Astrocyte (in vitro differentiated cells and primary cell): ENCODE data around the gene CCL11. TPM values are rescaled to one million over a fixed set of nuclear protein-coding genes. Genes with fewer than 3 reads are reported as not detected.

ENCODE experiments used
- DNase-seq: peaks from one replicate; pipeline ENCODE4 v3.0.0-alpha.2; 2010; ENCODE audit warnings: low read depth
- FAIRE-seq: peaks from 2 replicates; lab custom pipeline; 2011; peaks lifted over from hg19 to GRCh38; lab: Jason Lieb, UNC
- H2AFZ ChIP-seq: 2 replicates; pipeline ENCODE4 v1.6.0; 2012; ENCODE audit warnings: low read depth, low read length, inconsistent platforms
- H3K27ac ChIP-seq: 2 replicates; pipeline ENCODE4 v1.5.1; 2011; ENCODE audit warnings: low read depth, low read length, inconsistent platforms
- H3K27me3 ChIP-seq: 2 replicates; pipeline ENCODE4 v1.6.0; 2011; ENCODE audit warnings: low read length, inconsistent platforms; ENCODE audit not compliant: insufficient read depth
- H3K36me3 ChIP-seq: 2 replicates; pipeline ENCODE4 v1.5.1; 2011; ENCODE audit warnings: low read length, inconsistent platforms; ENCODE audit not compliant: insufficient read depth
- H3K4me1 ChIP-seq: 2 replicates; pipeline ENCODE4 v1.5.1; 2011; ENCODE audit warnings: low read length, inconsistent platforms; ENCODE audit not compliant: insufficient read depth
- H3K4me2 ChIP-seq: 2 replicates; pipeline ENCODE4 v1.6.0; 2012; ENCODE audit warnings: low read length, inconsistent platforms
- H3K4me3 ChIP-seq: 2 replicates; pipeline ENCODE4 v1.5.1; 2011; ENCODE audit warnings: low read depth, mild to moderate bottlenecking, low read length, inconsistent platforms; ENCODE audit not compliant: insufficient read depth
- H3K79me2 ChIP-seq: 2 replicates; pipeline ENCODE4 v1.6.0; 2012; ENCODE audit warnings: mild to moderate bottlenecking, low read length, inconsistent platforms; ENCODE audit not compliant: insufficient read depth
- H3K9ac ChIP-seq: 2 replicates; pipeline ENCODE4 v1.6.0; 2012; ENCODE audit warnings: mild to moderate bottlenecking, low read length, inconsistent platforms
- H3K9me3 ChIP-seq: 2 replicates; pipeline ENCODE4 v1.5.1; 2012; ENCODE audit warnings: low read depth, mild to moderate bottlenecking, low read length, inconsistent platforms; ENCODE audit not compliant: insufficient read depth
- H4K20me1 ChIP-seq: 2 replicates; pipeline ENCODE4 v1.6.0; 2012; ENCODE audit warnings: low read length, inconsistent platforms; ENCODE audit not compliant: insufficient read depth
- H3K27ac Mint-ChIP-seq: one replicate; pipeline ENCODE4 v1.8.0; 2021; ENCODE audit warnings: mild to moderate bottlenecking, mixed read lengths; ENCODE audit not compliant: unreplicated experiment
- H3K27me3 Mint-ChIP-seq: one replicate; pipeline ENCODE4 v1.8.0; 2021; ENCODE audit warnings: low read depth, mixed read lengths; ENCODE audit not compliant: unreplicated experiment
- H3K36me3 Mint-ChIP-seq: one replicate; pipeline ENCODE4 v1.8.0; 2021; ENCODE audit warnings: low read depth, mixed read lengths; ENCODE audit not compliant: unreplicated experiment
- H3K4me1 Mint-ChIP-seq: one replicate; pipeline ENCODE4 v1.8.0; 2021; ENCODE audit warnings: low read depth, mixed read lengths; ENCODE audit not compliant: unreplicated experiment
- H3K4me3 Mint-ChIP-seq: one replicate; pipeline ENCODE4 v1.8.0; 2021; ENCODE audit warnings: mild to moderate bottlenecking, moderate library complexity, mixed read lengths; ENCODE audit not compliant: unreplicated experiment
- H3K9me3 Mint-ChIP-seq: one replicate; pipeline ENCODE4 v1.8.0; 2021; ENCODE audit warnings: mild to moderate bottlenecking, mixed read lengths; ENCODE audit not compliant: unreplicated experiment
- CTCF ChIP-seq: IDR thresholded peaks from 2 replicates; pipeline ENCODE4 v1.5.1; 2011; ENCODE audit warnings: low read depth, mild to moderate bottlenecking, inconsistent platforms, low read length, moderate library complexity; ENCODE audit not compliant: insufficient read depth
- EZH2 ChIP-seq: IDR thresholded peaks from 2 replicates; pipeline ENCODE4 v1.6.1; 2012; ENCODE audit warnings: mild to moderate bottlenecking, low read length, inconsistent platforms; ENCODE audit not compliant: insufficient read depth
- total RNA-seq: library from RNA; stranded (reverse); gene quantifications from 2 replicates; pipeline ENCODE4 v1.2.1, GENCODE V29; 2021

Gene CCL11
- total RNA-seq, 1 donor from 2014 or later = not detected

DNA sequence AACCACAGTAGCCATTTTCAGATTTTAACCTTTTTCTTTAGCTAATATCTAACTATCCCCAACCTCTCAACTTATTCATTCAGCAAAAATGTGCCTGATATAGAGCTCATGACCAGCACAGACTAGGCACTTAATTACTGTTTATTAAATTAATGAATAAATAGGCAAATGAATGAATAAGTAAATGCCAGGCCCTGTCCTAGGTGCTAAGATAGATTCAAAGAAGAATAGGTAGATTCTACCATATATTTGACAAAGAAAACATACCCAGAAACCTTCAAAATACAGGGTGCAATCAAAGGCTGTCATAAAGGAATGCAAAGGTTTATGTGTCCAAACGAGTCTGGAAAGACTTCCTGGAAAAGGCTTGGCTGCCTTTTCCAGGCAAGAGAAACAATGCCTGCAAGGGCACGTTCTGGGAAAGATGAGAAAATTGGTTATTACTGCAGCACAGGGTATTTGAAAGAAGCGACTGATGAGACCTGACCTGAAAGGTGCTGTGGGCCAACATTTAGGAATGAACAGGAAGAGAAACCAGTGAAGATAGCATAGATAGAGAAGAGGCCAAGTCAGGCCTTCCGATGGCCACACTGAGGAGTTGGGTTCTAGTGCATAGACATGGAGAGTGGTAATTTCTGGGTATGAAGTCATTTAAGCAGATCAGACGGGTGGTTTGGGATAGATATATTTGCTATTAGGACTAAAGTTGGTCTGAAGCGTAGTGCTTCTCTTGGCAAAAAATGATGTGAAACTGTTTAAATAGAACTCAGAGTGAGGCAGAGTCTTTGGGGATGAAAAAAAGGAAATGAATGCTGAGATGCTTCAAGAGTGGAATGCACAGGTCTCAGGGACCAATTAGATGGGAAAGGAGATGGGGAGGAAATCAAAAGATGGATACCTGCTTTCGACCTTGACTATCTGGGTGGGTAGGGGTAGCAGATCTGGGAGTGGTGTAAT, 41.9 kb upstream of the CCL11 start:
- Histone ChIP-seq H3K4me2 (no peak overlapping the region), H2AFZ (no peak overlapping the region), H3K36me3 (no peaks in the 10 kb centered on the region), H4K20me1 (no peaks in the 10 kb centered on the region), H3K9me3 (no peaks in the 10 kb centered on the region), H3K79me2 (no peaks in the 10 kb centered on the region), H3K27ac (no peak overlapping the region), H3K27me3 (no peaks in the 10 kb centered on the region), H3K9ac (no peak overlapping the region), H3K4me1 (peaks cover 31% of the 10 kb centered on the region), H3K4me3 (no peak overlapping the region)
- peaks cover 19% of the 10 kb centered on the region for H3K4me1 Mint-ChIP-seq
- TF ChIP-seq CTCF (no peak), EZH2 (no peak)
- no peaks in the 10 kb centered on the region for H3K36me3 Mint-ChIP-seq
- peaks cover 4% of the 10 kb centered on the region for H3K9me3 Mint-ChIP-seq
- H3K4me3 Mint-ChIP-seq = no peak overlapping the region
- H3K27ac Mint-ChIP-seq = no peak overlapping the region
- H3K27me3 Mint-ChIP-seq = peaks cover 2% of the 10 kb centered on the region
- FAIRE-seq (no peak), DNase-seq (no peak)

GRCh38 chr17:34245351-34245905, 40.1 kb upstream of the CCL11 start:
- H3K9me3 Mint-ChIP-seq = peaks cover 4% of the 10 kb centered on the region
- no peaks in the 10 kb centered on the region for H3K9me3 ChIP-seq
- peaks cover 36% of the 10 kb centered on the region for H3K4me1 ChIP-seq
- TF ChIP-seq EZH2 = no peak
- no peak for TF ChIP-seq CTCF
- no peaks in the 10 kb centered on the region for H3K36me3 ChIP-seq
- H3K27me3 ChIP-seq = no peaks in the 10 kb centered on the region
- H3K9ac ChIP-seq = no peak overlapping the region
- no peaks in the 10 kb centered on the region for H4K20me1 ChIP-seq
- DNase-seq (peak; percentile 61), FAIRE-seq (no peak)
- H3K27ac ChIP-seq = no peak overlapping the region
- no peak overlapping the region for H3K27ac Mint-ChIP-seq
- no peaks in the 10 kb centered on the region for H3K79me2 ChIP-seq
- H3K36me3 Mint-ChIP-seq = no peaks in the 10 kb centered on the region
- no peak overlapping the region for H3K4me3 ChIP-seq
- no peak overlapping the region for H2AFZ ChIP-seq
- no peak overlapping the region for H3K4me2 ChIP-seq
- H3K4me1 Mint-ChIP-seq = peaks cover 15% of the 10 kb centered on the region
- H3K27me3 Mint-ChIP-seq = peaks cover 2% of the 10 kb centered on the region
- no peak overlapping the region for H3K4me3 Mint-ChIP-seq

GRCh38 chr17:34246446-34246845, 39.1 kb upstream of the CCL11 start:
- Histone ChIP-seq H3K4me2 (no peak overlapping the region), H2AFZ (no peak overlapping the region), H3K4me1 (peaks cover 40% of the 10 kb centered on the region), H3K27ac (no peak overlapping the region), H3K27me3 (no peaks in the 10 kb centered on the region), H3K79me2 (no peaks in the 10 kb centered on the region), H3K4me3 (no peak overlapping the region), H3K36me3 (no peaks in the 10 kb centered on the region), H4K20me1 (no peaks in the 10 kb centered on the region), H3K9ac (no peak overlapping the region), H3K9me3 (no peaks in the 10 kb centered on the region)
- Mint-ChIP-seq H3K36me3 (no peaks in the 10 kb centered on the region), H3K9me3 (peaks cover 4% of the 10 kb centered on the region), H3K27ac (no peak overlapping the region), H3K4me3 (no peak overlapping the region), H3K27me3 (peaks cover 2% of the 10 kb centered on the region), H3K4me1 (peaks cover 24% of the 10 kb centered on the region)
- DNase-seq = no peak
- FAIRE-seq = no peak
- TF ChIP-seq EZH2 = no peak
- no peak for TF ChIP-seq CTCF
